HS-5 (cell line): Measurements from ENCODE around the gene IL4R.
"Not testable (repeated sequence)": the region's sequence is repeated elsewhere in the genome, so short reads cannot be mapped to it uniquely, and the experiment has no call there.

Experiments used
- DNase-seq: peaks from one replicate; pipeline ENCODE4 v3.0.0-alpha.2; 2012; ENCODE audit warnings: low read depth

Gene IL4R

DNA sequence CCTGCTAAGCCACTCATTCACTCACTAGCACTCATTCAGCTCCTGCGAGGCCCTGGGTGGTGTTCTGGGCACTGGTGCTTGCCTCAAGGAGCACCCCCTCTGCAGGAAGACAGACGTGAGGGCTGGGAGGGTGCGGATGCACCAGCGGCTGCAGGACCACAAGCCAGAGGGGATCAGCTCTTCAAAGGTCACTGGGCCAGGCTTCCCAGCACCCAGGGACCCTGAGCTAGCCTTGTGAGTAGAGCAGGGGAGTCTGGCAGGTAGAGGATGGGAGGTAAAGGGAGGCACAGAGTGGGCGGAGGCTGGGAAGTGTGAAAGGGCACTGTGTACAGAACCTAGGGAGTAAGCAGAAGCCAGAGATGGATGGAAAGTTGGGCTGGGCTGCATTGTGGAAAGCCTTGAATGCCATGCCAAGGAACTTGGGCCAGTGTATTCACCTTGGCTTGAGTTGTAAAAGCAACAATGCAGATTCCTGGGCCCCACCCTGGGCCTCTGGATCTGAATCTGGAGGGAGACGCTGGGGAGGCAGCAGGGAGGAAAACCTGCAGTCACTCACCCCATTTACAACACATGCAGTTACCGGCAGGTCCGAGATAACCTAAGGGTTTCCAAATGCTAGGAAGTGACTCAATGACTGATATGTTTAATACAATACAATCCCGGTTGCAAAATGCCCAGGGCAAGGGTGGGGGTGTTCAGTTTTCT, 1.7 kb downstream of the IL4R start:
- DNase-seq, result peak; percentile 56

DNA sequence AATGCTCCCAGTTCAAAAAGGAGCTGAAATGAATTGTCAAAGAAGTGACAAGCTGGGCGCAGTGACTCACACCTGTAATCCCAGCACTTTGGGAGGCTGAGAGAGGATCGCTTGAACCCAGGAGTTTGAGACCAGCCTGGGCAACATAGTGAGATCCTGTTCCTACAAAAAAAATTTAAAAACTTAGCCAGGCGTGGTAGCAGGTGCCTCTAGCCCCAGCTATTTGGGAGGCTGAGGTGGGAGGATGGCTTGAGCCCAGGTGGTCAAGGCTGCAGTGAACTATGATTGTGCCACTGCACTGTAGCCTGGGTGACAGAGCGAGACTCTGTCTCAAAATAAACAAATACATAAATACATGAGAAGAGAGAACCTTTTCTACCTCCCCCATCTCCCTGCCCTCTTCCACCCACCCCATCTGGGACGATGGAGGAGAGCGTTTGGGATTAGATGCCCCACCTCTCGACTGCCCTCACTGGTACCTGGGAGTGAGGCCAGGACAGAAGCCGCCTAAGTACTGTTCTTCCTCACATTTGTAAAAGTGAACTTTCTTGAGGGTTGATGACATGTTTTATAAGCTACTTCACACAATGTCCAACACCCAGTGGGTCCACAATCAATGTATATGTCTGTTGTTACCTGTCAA, 2.4 kb downstream of the IL4R start:
- DNase-seq, result no peak

DNA sequence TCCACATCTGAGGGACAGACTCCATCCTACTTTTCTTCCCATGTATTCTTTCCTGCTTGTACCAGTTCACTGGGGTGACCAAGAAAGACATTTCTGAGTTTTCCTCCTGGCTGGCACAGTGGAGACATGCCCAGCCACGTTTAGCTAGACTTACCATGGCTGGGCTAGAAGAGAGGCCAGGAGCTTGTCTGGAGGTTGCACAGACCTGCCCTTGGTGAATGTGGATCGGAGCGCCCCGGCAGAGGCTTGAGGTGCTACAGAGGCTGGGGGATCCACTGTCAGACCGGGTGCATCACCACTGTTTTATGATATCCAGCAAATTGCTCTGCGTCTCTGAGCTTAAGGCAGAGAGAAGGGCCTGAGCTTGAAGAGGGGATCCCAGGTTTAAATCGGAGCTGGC, 3.5 kb downstream of the IL4R start:
- no peak for DNase-seq

GRCh38 chr16:27317738-27318391, 4.1 kb downstream of the IL4R start:
- DNase-seq, result no peak

DNA sequence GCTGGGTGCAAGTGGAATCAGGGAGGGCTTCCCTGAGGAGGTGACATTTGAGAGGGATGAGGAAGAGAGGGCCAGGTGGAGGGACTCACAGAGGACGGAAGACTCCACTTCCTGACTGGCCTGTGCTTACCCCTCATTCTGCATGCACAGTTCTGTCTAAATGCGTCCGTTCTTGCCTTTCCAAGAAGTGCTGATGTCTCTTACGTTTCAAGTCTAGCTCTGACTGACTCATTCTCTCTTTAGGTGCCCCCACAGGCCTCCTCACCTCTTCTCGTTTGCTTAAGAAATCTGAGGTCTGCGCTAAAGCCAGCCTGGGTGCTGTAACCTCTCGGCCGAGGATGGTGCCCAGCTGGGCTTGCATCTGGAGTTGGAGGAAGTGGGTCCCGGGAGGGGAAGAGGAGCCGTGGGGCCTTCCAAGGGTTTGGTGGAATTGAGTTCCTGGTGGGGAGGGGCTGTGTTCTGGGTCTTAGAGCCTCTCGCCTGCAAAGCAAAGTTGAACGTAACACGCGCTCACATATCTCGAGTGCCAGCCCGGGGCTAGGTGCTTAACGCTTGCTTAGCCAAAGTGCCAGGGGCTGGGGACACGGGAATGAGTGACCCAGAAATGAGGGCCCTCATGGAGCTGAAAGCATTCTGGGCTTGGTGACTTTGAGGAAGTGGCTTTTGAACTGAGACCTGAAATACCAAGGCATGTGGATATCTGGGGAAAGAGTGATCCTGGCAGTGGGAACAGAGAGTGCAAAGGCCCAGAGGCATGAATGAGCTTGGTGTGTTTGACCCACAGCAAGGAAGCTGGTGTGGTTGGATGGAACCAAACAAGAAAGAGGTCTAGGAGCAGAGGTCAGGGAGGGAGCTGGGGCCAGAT, 4.8 kb downstream of the IL4R start:
- no peak for DNase-seq

DNA sequence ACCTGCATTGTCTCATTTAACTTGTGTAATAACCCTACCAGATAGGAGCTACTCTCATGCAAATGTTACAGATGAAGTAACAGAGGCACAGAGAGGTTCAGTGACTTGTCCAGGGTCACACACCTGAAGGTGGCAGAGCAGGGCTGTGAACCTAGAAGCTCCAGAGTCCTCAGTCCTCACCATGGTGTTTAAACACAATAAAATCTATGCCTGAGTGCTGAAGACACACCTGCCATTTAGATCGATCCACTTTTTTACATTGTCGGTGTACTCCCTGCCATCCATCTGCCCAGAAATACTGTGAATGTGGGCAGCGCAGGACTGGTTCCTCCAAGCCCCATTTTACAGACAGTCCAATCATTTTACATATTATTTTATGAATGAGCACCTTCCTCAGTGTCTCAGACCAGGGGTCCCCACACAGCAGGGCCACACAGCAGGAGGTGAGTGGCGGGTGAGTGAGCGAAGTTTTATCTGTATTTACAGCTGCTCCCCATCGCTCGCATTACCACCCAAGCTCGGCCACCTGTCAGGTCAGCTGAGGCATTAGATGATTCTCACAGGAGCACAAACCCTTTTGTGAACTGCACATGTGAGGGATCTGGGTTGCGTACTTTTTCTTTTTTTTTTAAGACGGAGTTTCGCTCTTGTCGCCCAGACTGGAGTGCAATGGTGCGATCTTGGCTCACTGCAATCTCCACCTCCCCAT, 5.6 kb downstream of the IL4R start:
- DNase-seq, result no peak

- no peak for DNase-seq
Measured at GRCh38 chr16:27320261-27321012, 6.7 kb downstream of the IL4R start.

DNA sequence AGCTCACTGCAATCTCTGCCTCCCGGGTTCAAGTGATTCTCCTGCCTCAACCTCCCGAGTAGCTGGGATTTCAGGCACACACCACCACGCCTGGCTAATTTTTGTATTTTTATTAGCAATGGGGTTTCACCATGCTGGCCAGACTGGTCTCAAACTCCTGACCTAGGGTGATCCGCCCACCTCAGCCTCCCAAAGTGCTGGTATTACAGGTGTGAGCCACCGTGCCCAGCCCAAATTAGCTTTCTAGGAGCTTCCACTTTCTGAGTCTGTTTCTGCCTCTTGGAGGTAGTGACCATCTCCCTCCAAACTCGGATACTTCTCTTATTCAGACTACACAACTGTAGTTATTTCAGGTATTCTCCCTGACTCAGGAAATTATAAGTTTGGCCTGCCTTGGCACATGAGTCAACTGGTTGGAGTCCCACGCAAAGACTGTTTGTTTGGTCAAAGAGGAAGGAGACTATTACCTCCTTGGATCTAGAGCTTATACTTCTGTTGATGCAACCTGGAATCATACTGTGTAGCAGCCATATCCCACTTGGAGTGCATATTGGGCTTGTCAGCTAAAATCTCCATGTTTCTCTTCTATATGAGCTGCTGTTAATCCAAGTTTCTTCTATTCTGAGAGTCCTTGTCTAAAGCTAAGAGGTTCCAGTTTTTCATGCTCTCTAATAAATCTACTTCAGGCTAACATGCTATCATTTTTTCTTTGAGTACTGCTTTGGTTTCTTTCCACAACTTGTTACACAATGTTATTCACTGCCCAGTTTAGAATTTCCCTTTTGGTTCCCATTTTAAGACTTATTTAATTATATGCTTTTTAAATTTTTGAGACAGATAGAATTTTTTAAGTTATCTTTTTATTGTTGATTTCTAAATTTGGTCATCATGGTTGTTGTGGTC, 7.5 kb downstream of the IL4R start:
- no peak for DNase-seq

- no peak for DNase-seq
Measured at GRCh38 chr16:27322858-27323780, 9.3 kb downstream of the IL4R start.

GRCh38 chr16:27323781-27324561, 10.2 kb downstream of the IL4R start:
- no peak for DNase-seq

DNA sequence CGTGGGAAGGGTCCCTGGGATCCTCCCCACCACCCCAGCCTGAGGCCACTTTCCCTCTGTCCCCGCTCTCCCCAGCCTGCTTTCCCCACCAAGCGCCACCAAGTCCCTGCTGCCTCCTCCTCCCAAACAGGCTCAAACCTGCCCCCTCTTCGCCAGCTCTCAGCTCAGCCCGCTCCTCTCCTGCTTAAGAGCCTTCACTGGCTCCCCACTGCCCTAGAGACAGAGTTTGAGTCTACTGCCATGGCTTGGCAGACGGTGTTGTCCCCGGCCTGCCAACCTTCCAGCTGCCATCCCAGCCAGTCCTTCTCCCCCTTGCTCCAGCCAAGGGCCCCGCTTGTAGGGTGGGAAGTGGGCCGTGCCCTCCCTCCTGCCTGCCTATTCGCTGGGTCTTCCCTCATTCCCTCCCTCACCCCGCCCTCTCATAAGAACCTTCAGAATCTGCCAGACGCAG, 11.1 kb downstream of the IL4R start:
- DNase-seq, result no peak

DNA sequence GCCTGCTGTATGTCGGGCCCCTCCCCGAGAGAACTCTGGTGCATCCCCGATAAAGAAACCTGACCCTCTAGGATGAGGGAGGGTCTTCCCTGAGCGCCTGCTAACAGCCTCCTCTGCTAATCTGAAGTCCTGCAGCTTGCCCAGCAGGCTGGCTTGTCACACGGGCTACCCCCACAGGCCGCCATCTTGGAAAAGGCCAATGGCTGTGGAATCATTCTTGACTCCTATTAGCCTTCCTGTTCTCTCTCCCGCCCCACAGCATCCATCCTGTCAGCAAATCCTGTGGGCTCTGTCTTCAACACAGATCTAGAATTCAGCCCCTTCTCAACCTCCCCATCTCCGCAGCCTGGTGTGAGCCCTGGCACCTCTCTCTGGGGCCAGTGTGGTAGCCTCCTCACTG, 12.0 kb downstream of the IL4R start:
- no peak for DNase-seq

- no peak for DNase-seq
Measured at GRCh38 chr16:27326251-27326650, 12.5 kb downstream of the IL4R start.

GRCh38 chr16:27326738-27327585, 13.2 kb downstream of the IL4R start:
- DNase-seq, result peak; percentile 89

DNA sequence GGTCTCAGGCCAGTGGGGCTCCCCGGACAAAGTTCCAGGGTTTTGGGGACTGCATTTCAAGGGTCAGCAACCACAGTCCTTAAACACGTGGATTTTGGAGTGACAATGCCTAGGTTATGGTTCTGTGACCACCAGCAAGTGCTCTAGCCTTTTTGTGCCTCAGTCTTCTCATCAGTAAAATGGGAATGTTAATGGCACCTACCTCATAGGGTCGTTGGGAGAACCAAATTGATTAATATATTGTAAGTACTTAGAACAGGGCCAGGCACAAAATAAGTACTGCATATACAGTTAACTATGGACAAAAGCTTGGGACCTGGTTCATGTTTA, 13.8 kb downstream of the IL4R start:
- no peak for DNase-seq

DNA sequence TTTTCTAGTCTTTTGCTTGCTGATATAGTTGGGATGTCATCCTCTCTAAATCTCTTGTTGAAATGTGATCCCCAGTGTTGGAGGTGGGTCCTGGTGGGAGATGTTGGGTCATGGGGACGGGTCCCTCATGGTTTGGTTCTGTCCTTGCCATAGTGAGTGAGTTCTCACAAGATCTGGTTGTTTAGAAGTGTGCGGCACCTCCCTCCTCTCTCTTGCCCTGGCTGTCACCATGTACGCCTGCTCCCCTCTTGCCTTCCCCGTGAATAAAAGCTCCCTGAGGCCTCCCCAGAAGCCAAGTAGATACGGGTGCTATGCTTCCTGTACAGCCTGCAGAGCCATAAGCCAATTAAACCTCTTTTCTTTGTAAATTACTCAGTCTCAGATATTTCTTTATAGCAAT, 15.2 kb downstream of the IL4R start:
- no peak for DNase-seq

- not testable (repeated sequence) for DNase-seq
Measured at GRCh38 chr16:27329376-27330079, 15.8 kb downstream of the IL4R start.
